HG02610 (cell line): ENCODE measurements around the gene DHX38.
A peak's percentile ranks its signal among the peaks of the same experiment; 100 is the strongest.
"Not testable (repeated sequence)": the region's sequence is repeated elsewhere in the genome, so short reads cannot be mapped to it uniquely, and the experiment has no call there.

Source experiments
- ATAC-seq: cut with Tn5 transposase; IDR thresholded peaks from one replicate; pipeline ENCODE4 v1.9.1; 2021; ENCODE audit warnings: mild to moderate bottlenecking, moderate library complexity; ENCODE audit not compliant: unreplicated experiment

DHX38 gene

DNA sequence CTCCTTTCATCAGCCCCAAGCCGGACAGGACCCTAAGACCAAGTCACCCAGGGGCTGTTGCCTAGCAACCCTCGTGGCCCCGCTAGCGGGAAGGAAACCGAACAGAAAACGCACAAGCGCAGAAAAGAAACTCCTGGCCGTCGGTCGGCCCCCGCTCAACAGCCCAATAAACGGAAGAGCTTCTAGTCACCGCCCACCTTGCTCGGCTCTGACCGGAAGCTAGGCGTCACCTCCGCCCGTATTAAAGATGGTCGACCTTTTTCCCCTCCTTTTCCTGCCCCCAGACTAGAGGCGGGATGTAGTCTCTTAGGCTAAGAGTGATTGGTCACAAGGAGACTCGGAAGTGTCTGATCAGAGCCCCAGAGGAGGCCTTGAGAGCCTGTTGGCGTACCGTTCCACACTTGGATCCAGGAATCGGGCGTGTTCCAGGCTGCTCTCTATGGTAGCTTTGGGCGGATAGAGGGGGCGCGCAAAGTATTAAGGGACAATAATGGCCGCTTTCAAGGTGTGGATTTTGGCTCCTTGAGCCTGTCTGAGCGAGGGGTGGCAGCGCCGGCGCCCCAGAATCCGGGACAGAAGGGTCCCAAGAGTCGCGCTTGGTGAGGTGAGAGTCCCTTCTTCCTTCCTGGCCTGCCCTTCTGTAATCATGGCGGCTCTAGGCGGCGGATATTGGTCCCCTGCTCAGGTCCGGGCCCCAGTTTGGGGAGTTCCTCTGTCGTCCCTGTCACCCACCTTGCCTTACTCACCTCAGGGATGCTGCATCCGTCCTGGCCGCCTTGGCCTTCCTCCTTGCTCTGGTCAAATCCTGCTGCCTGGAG, at the start of gene DHX38, which contains the start of gene TXNL4B:
Gene DHX38 (plus strand): TSS at position 400 of the 818 bp plus-strand sequence. CDS start 2,311 bp downstream, outside the sequence.
Gene TXNL4B (minus strand): TSS at position 173 of the 818 bp plus-strand sequence. CDS start 2,871 bp downstream, outside the sequence.
- ATAC-seq, result peak; percentile 98

DNA sequence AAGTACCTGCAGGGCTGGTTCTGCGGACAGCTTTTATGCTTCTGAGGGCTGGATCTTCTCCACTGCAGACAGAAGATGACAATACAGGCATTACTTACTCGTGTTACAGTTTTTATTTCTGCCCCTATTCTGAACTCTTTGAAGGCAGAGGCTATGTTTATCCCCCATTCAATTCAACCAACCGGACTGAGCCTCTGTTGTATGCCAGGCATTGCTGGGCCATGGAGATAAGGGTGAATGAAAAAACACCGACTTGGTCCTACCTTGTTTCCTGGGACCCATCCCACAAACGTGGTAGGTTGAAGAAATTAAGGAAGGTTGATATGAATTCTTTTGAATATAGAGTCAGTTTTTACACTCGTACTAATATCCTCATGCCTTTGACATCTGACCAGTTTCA, 49.4 kb upstream of the DHX38 start:
- ATAC-seq, result no peak

DNA sequence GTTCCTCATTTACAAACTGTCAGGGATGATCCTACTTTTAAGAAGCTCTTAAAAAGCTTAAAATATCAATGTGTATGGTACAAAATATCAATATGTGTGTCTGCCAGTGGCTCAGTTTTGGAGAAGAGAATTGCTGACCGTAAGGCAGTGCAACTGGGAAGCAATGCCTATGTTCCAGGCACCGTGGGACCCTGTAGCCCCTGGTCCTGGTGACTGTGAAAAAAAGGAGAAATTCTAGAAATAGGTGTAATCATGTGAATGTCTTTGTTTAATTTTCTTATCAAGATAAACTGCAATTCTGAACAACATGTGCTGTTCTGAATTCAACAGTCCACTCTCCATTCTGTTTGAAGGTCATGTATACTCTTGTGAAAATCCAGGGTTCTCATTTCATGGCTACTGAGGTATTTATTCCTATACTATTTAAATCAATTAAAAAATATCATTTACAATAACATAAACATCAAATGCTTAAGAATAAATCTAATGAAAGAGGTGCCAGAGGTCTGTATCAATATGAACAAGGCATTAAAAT, 48.8 kb upstream of the DHX38 start:
- no peak for ATAC-seq

DNA sequence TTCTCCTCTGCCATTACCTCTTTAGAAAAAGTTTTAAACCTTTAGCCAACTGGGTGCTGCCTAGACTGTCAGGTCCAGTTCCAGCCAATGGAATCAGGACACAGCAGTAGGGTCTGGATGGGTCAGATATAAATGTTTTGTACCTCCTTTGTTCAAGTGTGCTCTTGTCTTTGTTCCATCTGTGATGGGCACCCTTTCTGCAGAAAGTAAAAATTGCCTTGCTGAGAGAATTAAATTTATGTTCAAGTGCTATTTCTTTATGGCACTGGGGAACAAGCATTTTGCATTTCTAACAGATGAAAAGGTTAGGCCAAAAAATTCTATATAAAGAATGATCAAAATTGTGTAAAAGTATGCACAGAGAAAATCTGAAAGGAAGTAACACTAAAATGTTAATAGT, 44.5 kb upstream of the DHX38 start:
- ATAC-seq, result no peak

DNA sequence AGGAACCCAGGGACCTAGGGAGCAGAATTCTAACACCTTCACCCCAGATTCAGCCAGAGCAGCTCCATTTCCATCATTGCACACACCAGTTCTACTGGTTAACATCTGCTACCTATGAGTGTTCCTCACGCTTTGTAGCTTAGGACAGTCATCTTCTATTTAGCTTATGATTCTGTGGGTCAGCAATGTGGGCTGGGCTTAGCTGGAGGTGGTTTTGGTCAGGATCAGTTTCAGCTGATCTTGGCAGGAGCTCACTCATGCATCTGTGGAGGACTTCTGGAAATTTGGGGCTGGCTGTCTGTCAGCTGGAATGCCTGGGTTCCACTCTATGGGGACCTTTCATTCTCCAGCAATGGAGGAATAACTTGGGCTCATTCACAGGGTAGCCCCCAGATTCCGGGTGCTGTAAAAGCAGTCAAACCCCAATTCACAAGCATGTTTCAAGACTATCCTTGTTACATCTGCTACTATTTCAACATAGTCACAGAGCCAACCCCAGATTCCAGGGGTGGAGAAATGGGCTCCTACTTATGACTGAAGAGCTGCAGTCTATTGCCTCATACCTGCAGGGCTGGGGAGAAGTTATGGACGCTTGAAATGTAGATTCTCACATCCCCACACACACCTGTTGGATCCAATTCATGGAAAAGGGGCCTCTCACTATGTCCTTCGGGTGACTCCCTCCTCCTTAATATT, 42.7 kb upstream of the DHX38 start:
- no peak for ATAC-seq

DNA sequence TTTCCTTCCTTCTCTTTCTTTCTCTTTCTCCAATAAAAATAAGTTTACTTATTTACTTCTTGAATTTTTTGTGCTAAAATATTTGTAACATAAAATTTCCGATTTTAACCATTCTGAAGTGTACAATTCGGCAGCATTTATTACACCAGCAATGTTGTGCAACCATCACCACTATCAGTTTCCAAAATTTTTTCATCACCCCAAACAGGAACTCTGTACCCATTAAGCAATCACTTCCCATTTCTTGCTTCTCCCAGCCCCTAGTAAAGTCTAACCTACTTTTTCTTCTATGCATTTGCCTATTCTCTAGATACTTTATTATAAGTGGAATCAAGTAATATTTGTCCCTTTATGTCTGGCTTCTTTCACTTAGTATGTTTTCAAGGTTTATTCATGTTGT, 41.8 kb upstream of the DHX38 start:
- ATAC-seq, result no peak

DNA sequence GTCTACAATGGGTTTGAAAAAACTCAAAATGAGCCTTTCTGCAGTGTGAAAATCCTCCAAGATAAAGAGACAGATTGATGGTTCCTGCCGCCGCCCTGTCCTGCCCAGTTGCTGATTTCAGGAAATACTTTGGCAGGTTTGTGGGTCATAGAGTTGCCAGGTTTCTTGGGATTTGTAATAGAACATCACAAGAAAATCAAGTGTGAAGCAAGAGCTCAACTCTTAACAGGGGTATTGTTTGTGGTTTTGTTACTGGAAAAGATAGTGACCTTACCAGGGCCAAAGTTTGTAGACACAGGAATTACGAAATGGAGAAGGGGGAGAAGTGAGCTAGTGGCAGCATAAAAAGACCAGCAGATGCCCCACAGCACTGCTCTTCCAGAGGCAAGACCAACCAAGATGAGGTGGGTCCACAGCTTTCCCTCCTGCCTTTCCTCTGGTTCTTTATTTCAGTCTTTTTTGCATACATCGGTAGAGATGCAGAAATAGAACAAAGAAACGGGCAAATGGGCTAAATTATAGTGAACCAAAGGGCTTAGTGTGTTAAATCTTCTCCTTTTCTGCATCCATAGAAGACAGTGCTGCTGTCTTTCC, 39.3 kb upstream of the DHX38 start, which contains the start of gene HP:
Gene HP (plus strand): TSS at position 252 of the 594 bp plus-strand sequence. CDS start 148 bp downstream, at position 400.
- ATAC-seq, result not testable (repeated sequence)

DNA sequence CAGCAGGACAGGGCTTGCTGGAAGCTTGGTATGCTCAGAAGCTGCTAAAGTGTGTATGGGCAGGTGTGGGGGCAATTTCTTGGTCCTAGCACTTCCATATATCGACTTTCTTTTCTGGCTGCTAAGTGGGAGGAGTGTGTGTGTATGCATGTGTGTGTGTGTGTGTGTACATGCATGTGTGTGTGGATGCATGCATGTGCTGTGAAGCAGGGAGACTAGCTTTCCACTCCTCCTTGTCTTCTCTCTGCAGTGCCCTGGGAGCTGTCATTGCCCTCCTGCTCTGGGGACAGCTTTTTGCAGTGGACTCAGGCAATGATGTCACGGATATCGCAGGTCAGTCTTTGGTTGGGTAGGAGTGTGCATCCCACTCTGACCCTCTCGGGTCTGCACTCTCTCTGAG, 37.7 kb upstream of the DHX38 start:
- ATAC-seq, result no peak

DNA sequence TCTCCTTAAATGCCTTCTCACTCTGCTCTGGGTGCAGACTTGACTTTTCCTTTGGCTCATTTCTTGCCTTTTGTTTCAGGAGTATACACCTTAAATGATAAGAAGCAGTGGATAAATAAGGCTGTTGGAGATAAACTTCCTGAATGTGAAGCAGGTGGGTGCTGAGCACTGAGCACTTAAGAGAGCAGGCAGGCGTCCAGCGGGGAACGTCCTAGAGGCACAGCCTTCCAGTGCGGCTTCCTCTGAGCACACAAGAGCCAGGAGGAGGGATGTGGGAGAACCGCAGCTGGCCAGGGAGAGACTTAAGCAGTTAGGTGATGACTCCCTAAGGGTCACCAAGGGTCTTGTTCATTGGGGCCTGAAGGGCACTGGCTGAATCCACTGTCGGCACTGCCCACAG, 36.3 kb upstream of the DHX38 start:
- not testable (repeated sequence) for ATAC-seq

DNA sequence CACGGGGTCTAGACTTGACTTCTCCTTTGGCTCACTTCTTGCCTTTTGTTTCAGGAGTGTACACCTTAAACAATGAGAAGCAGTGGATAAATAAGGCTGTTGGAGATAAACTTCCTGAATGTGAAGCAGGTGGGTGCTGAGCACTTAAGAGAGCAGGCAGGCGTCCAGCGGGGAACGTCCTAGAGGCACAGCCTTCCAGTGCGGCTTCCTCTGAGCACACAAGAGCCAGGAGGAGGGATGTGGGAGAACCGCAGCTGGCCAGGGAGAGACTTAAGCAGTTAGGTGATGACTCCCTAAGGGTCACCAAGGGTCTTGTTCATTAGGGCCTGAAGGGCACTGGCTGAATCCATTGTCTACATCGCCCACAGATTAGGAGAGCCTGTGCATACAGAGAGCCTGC, 34.6 kb upstream of the DHX38 start:
- ATAC-seq, result not testable (repeated sequence)

DNA sequence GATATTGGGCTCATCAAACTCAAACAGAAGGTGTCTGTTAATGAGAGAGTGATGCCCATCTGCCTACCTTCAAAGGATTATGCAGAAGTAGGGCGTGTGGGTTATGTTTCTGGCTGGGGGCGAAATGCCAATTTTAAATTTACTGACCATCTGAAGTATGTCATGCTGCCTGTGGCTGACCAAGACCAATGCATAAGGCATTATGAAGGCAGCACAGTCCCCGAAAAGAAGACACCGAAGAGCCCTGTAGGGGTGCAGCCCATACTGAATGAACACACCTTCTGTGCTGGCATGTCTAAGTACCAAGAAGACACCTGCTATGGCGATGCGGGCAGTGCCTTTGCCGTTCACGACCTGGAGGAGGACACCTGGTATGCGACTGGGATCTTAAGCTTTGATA, 33.2 kb upstream of the DHX38 start:
- ATAC-seq, result no peak

DNA sequence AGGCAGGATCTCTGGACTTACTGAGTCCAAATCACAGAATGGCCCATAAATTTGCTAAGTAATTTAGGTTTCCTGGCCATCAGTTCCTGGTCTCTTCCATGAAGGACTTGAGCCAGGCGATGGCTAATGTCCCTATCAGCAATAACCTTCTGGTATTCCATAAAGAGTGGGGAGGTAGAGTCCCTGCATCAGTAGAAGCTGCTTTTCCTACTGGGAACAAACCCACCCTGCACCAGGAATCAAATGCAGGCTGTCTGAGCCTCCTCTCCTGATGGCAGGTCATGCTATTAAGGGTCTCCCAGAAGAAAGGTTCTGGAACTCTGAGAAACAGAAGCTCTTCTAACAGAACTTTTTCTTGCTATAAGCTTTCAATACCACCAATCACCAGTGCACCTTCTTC, 32.1 kb upstream of the DHX38 start:
- no peak for ATAC-seq

DNA sequence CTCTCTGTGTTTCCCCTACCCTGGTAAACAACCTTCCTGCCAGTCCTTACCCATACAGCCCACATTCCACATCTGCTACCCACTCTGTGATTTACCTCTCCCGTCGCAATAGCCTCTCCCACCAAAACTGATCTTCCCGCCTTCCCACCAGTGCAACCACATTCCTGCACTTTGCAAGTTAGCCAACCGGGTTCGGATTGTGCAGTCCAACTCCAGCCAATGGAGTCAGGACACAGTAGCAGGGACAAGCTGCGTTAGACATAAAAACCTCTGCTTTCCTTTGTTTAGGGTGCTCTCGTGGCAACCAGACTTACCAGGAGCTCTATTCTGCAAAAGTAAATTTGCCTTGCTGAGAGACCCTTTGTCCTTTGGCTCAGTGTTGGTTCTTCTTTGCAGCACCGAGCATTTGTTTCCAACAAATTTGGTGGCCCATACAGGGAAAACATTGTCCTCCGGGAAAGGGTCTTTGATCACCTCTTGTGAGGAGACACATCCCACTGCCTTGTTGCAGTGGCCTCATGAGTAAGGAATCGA, 29.2 kb upstream of the DHX38 start:
- ATAC-seq, result no peak

DNA sequence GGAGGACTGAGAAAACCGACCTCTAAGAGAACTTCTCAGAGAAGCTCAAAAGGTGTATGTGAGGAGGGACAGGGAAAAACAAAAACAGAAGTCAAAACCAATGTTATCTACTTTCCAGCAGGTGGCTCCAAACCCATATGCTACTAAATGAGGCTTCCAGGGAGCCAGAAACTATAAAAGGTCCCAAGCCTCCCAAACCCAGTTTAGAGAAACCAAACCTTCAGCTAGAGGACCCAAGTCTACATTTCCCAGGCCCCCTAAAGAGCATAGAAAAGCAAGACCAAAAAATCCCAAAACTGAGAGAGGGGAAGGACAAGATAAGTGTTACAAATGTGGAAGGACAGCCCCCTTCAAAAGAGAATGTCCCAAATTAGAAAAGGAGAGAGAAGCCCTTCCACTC, 26.9 kb upstream of the DHX38 start:
- no peak for ATAC-seq

DNA sequence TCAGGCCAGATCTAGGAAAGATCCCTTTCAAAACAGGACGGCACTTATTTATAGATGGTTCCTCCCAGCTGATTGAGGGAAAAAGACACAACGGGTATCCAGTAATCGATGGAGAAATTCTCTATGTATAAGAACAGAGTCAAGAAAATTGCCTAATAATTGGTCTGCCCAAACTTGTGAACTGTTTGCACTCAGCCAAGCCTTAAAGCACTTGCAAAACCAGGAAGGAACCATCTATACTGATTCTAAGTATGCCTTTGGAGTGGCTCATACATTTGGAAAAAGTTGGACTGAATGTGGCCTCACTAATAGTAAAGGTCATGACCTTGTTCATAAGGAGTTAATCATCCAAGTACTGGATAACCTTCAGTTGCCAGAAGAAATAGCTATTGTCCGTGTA, 24.7 kb upstream of the DHX38 start:
- no peak for ATAC-seq

DNA sequence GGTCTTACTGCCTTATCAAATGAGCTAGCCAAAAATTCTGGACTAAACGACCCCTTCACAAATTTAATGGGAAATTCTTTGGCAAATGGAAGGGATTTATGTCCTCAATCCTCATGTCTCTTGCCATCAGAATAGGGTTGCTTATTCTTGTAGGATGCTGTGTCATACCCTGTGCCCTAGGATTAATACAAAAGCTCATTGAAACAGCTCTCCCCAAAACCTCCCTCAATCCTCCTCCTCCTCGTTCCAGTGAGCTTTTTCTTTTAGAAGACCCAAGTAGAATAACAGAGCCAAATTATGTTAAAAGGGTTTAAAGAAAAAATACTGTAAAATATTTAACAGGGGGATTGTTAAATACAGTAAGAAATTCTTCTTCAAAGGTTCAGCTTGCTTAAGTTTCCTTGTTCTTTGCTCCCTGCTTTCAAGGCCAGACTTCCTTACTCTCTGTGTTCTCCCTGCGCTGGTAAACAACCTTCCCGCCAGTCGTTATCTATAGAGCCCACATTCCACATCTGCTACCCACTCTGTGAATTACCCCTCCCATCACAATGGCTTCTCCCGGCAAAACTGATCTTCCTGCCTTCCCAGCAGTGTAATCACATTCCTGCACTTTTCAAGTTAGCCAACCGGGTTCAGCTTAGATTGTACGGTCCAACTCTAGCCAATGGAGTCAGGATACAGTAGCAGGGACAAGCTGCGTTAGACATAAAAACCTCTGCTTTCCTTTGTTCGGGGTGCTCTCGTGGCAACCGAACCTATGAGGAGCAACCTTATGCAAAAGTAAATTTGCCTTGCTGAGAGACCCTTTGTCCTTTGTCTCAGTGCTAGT, 20.9 kb upstream of the DHX38 start:
- no peak for ATAC-seq

DNA sequence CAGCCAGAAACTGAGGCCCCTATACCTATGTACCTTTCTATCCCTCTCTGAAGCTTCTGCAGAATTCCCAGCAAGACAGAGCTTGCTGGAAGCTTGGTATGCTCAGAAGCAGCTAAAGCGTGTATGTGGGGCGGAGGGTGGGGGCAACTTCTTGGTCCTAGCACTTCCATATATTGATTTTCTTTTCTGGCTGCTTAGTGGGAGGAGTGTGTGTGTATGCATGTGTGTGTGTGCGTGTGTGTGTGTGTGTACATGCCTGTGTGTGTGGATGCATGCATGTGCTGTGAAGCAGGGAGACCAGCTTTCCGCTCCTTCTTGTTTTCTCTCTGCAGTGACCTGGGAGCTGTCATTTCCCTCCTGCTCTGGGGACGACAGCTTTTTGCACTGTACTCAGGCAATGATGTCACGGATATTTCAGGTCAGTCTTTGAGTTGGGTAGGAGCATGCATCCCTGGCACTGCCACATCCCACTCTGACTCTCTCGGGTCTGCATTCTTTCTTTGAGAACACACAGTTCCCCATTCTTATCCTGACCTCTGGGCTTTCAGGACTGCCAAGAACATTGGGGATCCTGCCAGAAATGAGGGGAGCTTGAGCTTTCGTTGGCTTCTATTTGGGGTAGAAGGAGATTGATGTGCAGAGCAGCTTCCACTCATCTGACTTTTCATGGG, 20.0 kb upstream of the DHX38 start:
- no peak for ATAC-seq

DNA sequence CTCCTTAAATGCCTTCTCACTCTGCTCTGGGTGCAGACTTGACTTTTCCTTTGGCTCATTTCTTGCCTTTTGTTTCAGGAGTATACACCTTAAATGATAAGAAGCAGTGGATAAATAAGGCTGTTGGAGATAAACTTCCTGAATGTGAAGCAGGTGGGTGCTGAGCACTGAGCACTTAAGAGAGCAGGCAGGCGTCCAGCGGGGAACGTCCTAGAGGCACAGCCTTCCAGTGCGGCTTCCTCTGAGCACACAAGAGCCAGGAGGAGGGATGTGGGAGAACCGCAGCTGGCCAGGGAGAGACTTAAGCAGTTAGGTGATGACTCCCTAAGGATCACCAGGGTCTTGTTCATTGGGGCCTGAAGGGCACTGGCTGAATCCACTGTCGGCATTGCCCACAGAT, 18.6 kb upstream of the DHX38 start:
- ATAC-seq, result not testable (repeated sequence)

DNA sequence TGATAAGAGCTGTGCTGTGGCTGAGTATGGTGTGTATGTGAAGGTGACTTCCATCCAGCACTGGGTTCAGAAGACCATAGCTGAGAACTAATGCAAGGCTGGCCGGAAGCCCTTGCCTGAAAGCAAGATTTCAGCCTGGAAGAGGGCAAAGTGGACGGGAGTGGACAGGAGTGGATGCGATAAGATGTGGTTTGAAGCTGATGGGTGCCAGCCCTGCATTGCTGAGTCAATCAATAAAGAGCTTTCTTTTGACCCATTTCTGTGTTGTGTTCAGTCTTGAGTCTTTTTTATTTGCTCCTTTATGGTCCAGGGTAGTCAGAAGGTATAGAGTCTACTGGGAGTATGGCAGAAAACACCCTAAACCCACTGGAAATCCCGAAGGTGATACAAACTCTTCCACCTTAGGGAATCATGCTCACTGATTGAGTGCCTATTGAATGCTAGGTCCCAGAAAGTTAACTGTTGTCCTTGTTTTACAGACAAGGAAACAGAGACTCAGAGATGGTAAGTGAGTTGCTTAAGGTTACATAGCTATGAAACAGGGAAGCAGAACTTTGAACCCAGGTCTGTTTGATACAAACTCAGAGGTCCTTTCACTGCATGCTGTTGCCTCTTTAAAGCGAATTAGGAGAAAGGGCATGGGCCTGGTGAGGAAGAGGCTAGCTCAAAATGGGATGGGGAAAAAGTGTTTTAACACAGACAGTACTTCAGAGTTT, 16.5 kb upstream of the DHX38 start:
- ATAC-seq, result not testable (repeated sequence)
